Measurements from ENCODE around the gene GLB1L. TPM values are rescaled to one million over a fixed set of nuclear protein-coding genes. Genes with fewer than 3 reads are reported as not detected.
A peak's percentile ranks its signal among the peaks of the same experiment; 100 is the strongest.
"Not testable (repeated sequence)": the region's sequence is repeated elsewhere in the genome, so short reads cannot be mapped to it uniquely, and the experiment has no call there.

The GLB1L gene
- total RNA-seq, 1 donor from 2014 or later: 1.7 TPM

GRCh38 chr2:219291394-219291793, 46.1 kb upstream of the GLB1L start:
- Histone ChIP-seq H3K4me3 (no peak overlapping the region), H3K9me3 (replicated peaks) (no peaks in the 10 kb centered on the region), H3K27me3 (ENCODE audit: low read depth) (no peaks in the 10 kb centered on the region), H3K36me3 (peaks cover 4% of the 10 kb centered on the region), H3K4me1 (peaks cover 26% of the 10 kb centered on the region), H3K27ac (replicated peaks) (no peak overlapping the region)
- no peak for DNase-seq
- intact Hi-C loops (cut with micrococcal nuclease): no loop called here
- TF ChIP-seq, protein P1, sequence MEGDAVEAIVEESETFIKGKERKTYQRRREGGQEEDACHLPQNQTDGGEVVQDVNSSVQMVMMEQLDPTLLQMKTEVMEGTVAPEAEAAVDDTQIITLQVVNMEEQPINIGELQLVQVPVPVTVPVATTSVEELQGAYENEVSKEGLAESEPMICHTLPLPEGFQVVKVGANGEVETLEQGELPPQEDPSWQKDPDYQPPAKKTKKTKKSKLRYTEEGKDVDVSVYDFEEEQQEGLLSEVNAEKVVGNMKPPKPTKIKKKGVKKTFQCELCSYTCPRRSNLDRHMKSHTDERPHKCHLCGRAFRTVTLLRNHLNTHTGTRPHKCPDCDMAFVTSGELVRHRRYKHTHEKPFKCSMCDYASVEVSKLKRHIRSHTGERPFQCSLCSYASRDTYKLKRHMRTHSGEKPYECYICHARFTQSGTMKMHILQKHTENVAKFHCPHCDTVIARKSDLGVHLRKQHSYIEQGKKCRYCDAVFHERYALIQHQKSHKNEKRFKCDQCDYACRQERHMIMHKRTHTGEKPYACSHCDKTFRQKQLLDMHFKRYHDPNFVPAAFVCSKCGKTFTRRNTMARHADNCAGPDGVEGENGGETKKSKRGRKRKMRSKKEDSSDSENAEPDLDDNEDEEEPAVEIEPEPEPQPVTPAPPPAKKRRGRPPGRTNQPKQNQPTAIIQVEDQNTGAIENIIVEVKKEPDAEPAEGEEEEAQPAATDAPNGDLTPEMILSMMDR (IDR thresholded peaks at IDR 0.05; ENCODE audit: borderline replicate concordance): no peak

DNA sequence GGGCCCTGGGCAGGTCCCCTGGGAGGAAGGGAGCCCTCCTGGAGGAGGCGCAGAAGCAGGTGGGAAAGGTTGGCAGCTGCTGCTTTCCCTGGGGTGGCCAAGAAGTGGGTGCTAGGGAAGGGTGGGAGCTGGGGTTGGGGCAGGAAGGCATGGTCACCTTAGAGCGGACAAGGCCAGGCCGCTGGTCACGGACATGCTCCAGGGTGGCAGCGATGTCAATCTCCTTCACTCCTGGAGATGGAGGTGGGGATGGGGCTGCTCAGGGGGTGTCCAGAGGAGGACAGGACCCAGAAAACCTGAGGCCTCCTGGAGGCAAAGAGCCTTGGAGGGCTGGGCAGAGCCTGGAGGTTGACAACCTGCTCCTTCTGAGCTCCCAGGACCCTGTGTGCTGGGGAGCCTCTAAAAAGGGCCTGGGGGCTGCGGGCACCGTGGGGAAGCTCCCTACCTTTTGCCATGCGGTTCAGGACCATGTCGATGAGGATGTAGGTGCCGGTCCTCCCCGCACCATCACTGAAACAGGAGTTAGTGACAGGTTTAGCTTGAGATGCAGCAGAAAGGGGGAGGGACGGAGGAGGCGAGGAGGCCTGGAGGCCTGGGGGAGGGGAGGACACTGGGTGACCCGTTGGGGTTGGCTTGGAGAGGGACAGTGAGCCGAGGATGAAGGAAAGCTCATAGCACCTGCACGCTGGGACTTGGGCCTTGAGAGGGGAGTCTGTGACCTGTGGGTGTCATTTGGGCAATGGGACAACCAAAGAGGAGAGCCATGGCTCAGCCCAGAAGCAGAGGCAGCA, 45.3 kb upstream of the GLB1L start:
- Histone ChIP-seq H3K4me1 (peaks cover 31% of the 10 kb centered on the region), H3K4me3 (no peak overlapping the region), H3K9me3 (replicated peaks) (no peaks in the 10 kb centered on the region), H3K27ac (replicated peaks) (peak overlapping the region; percentile 66), H3K27me3 (ENCODE audit: low read depth) (no peaks in the 10 kb centered on the region), H3K36me3 (peaks cover 6% of the 10 kb centered on the region)
- TF ChIP-seq, protein P1 (IDR thresholded peaks at IDR 0.05; ENCODE audit: borderline replicate concordance): no peak
- intact Hi-C loops (cut with micrococcal nuclease): no loop called here
- no peak for DNase-seq

GRCh38 chr2:219289537-219290361, 44.5 kb upstream of the GLB1L start:
- intact Hi-C loops (cut with micrococcal nuclease): no loop called here
- TF ChIP-seq, protein P1 (IDR thresholded peaks at IDR 0.05; ENCODE audit: borderline replicate concordance): no peak
- DNase-seq: peak; percentile 79
- Histone ChIP-seq H3K27ac (replicated peaks) (peak overlapping the region; percentile 66), H3K4me1 (peaks cover 32% of the 10 kb centered on the region), H3K36me3 (peaks cover 15% of the 10 kb centered on the region), H3K27me3 (ENCODE audit: low read depth) (no peaks in the 10 kb centered on the region), H3K9me3 (replicated peaks) (no peaks in the 10 kb centered on the region), H3K4me3 (no peak overlapping the region)

- intact Hi-C loops (cut with micrococcal nuclease): no loop called here
- peaks cover 30% of the 10 kb centered on the region for H3K4me1 ChIP-seq
- DNase-seq: no peak
These were observed 43.9 kb upstream of the GLB1L start for GRCh38 chr2:219289195-219289536.

DNA sequence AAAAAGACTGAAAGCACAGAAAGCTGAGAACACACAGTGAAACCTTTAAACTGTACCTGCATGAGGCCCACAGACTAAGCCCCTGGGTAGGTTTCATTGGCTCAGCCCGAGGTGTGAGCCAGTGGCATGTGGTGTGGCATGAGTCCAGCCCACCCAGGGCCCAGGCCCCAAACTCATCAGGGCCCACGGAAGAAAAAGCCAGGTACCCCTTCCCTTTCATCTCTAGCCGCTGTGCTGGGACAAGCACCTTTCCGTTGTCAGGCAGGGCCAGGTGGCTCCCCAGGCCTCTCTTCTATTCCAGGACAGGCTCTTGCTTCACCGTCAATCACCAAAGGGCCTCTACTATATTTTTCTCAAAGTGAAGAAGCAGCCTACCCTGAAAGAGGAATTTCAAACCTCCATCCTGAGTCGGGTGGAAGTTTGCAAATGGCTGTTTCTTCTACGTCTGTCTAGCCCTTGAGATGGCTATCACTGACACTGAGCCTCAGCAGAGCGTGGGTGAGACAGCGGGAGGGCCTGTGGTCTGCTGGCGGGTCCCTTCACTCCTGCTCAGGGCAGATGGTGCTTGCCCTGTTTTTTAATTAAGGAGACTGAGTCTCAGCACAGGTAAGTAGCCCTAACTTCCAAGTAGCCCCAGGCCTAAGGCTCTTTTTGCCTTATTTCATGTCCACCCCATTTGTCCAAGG, 42.5 kb upstream of the GLB1L start:
- Histone ChIP-seq H3K9me3 (replicated peaks) (no peaks in the 10 kb centered on the region), H3K27me3 (ENCODE audit: low read depth) (no peaks in the 10 kb centered on the region), H3K4me1 (peaks cover 38% of the 10 kb centered on the region), H3K4me3 (no peak overlapping the region), H3K36me3 (peaks cover 35% of the 10 kb centered on the region), H3K27ac (replicated peaks) (no peak overlapping the region)
- no peak for DNase-seq
- TF ChIP-seq, protein P1 (IDR thresholded peaks at IDR 0.05; ENCODE audit: borderline replicate concordance): no peak
- intact Hi-C loops (cut with micrococcal nuclease): no loop called here

More at GRCh38 chr2:219289195-219289536, 43.9 kb upstream of the GLB1L start:
- Histone ChIP-seq H3K27ac (replicated peaks) (peak overlapping the region; percentile 66), H3K36me3 (peaks cover 20% of the 10 kb centered on the region), H3K27me3 (ENCODE audit: low read depth) (no peaks in the 10 kb centered on the region), H3K4me3 (no peak overlapping the region), H3K9me3 (replicated peaks) (no peaks in the 10 kb centered on the region)
- TF ChIP-seq, protein P1 (IDR thresholded peaks at IDR 0.05; ENCODE audit: borderline replicate concordance): no peak

DNA sequence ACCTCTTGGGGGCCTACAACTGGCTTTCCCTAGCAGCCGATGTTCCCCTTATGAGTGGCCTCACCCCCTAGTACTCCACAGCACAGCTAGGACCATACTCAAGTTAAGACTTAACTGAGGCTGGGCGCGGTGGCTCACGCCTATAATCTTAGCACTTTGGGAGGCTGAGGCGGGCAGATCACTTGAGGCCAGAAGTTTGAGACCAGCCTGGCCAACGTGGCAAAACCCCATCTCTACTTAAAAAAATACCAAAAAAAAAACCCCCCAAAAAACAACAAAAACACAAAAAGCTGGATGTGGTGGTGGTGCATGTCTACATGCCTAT, 41.8 kb upstream of the GLB1L start:
- DNase-seq; H3K27ac ChIP-seq (replicated peaks); H3K4me3 ChIP-seq; H3K9me3 ChIP-seq (replicated peaks); H3K27me3 ChIP-seq (ENCODE audit: low read depth); intact Hi-C loops (cut with micrococcal nuclease): not testable (repeated sequence)
- Histone ChIP-seq H3K4me1 (peaks cover 43% of the 10 kb centered on the region), H3K36me3 (peaks cover 41% of the 10 kb centered on the region)

Data from left ventricle myocardium inferior (tissue), 1 donor.